Activated CD4-positive, alpha-beta T cell treated with anti-CD3 and anti-CD28 coated beads for 4 hours (primary cell): ENCODE data around the gene PSMB9.
A peak's percentile ranks its signal among the peaks of the same experiment; 100 is the strongest.

Experiments
- DNase-seq, 2 donors: peaks; one replicate each; pipeline ENCODE4 v3.0.0-alpha.2; 2020

PSMB9 gene

GRCh38 chr6:32840604-32841246 lies 13.3 kb upstream of the PSMB9 start:
- DNase-seq = no peak

GRCh38 chr6:32842021-32842650 lies 11.9 kb upstream of the PSMB9 start:
- DNase-seq = no peak

- DNase-seq = no peak
Observed at GRCh38 chr6:32842690-32843089, 11.3 kb upstream of the PSMB9 start.

GRCh38 chr6:32843331-32843978 lies 10.5 kb upstream of the PSMB9 start:
- no peak for DNase-seq

- peak; percentile 98 to 99 for DNase-seq
Observed at GRCh38 chr6:32843979-32844838, 9.8 kb upstream of the PSMB9 start, which contains the start of gene PSMB8. Gene PSMB8 (minus strand): TSS chr6:32844047. CDS start chr6:32843996, 51 bp downstream.

- DNase-seq = no peak
Observed at GRCh38 chr6:32844839-32845383, 9.1 kb upstream of the PSMB9 start.

- peak in 1 of 2 donors; percentile 33 for DNase-seq
Observed at GRCh38 chr6:32845384-32845884, 8.6 kb upstream of the PSMB9 start.

- DNase-seq = no peak
Observed at GRCh38 chr6:32847004-32847403, 7.0 kb upstream of the PSMB9 start.

- no peak for DNase-seq
Observed at GRCh38 chr6:32847795-32848194, 6.2 kb upstream of the PSMB9 start.

- DNase-seq = no peak
Observed at GRCh38 chr6:32849126-32849525, 4.9 kb upstream of the PSMB9 start.

- DNase-seq = no peak
Observed at GRCh38 chr6:32851025-32851424, 3.0 kb upstream of the PSMB9 start.

GRCh38 chr6:32852018-32852843 lies 1.8 kb upstream of the PSMB9 start:
- DNase-seq = peak in 1 of 2 donors; percentile 39

- peak; percentile 55 to 60 for DNase-seq
Observed at GRCh38 chr6:32852844-32853540, 1.0 kb upstream of the PSMB9 start.

- DNase-seq = peak; percentile 72 to 79
Observed at GRCh38 chr6:32854376-32855178, 585 bp downstream of the PSMB9 start.

GRCh38 chr6:32855467-32856174 lies 1.6 kb downstream of the PSMB9 start:
- no peak for DNase-seq

- no peak for DNase-seq
Observed at GRCh38 chr6:32857156-32857891, 3.3 kb downstream of the PSMB9 start.

- no peak for DNase-seq
Observed at GRCh38 chr6:32858194-32858593, 4.2 kb downstream of the PSMB9 start.

- no peak for DNase-seq
Observed at GRCh38 chr6:32860674-32861073, 6.7 kb downstream of the PSMB9 start.

- no peak for DNase-seq
Observed at GRCh38 chr6:32862725-32863124, 8.7 kb downstream of the PSMB9 start.
